A673 (cell line): ENCODE results near the gene GLOD5.

Source experiments
- EZH2 ChIP-seq: fragments of 200-600 bp; sonication (generic); IDR thresholded peaks from 2 replicates; pipeline ENCODE4 v1.6.1; 2017; ENCODE audit warnings: borderline replicate concordance, low read depth, mild to moderate bottlenecking, mixed read lengths, antibody characterized with exemption, low read length; ENCODE audit not compliant: poor library complexity, severe bottlenecking
- TF ChIP-seq, protein P1 (sequence below): fragments of 300-800, 200-600 bp; sonication (generic); conservative IDR thresholded peaks from 2 replicates; pipeline ENCODE4 v1.5.1; 2017; ENCODE audit warnings: low read depth, mild to moderate bottlenecking, antibody characterized with exemption, low read length, moderate library complexity, mixed read lengths

DNA sequence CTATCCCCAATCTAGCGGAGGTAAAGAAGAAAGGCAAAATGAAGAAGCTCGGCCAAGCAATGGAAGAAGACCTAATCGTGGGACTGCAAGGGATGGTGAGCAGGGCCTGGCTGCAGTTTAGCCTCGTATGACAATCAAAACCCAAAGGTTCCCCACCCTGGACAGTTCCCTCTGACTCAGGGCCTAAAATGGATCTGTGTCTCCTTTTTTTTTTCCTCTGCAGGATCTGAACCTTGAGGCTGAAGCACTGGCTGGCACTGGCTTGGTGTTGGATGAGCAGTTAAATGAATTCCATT lies 41.3 kb downstream of the GLOD5 start:
- no peak for TF ChIP-seq EZH2
- TF ChIP-seq, protein P1, sequence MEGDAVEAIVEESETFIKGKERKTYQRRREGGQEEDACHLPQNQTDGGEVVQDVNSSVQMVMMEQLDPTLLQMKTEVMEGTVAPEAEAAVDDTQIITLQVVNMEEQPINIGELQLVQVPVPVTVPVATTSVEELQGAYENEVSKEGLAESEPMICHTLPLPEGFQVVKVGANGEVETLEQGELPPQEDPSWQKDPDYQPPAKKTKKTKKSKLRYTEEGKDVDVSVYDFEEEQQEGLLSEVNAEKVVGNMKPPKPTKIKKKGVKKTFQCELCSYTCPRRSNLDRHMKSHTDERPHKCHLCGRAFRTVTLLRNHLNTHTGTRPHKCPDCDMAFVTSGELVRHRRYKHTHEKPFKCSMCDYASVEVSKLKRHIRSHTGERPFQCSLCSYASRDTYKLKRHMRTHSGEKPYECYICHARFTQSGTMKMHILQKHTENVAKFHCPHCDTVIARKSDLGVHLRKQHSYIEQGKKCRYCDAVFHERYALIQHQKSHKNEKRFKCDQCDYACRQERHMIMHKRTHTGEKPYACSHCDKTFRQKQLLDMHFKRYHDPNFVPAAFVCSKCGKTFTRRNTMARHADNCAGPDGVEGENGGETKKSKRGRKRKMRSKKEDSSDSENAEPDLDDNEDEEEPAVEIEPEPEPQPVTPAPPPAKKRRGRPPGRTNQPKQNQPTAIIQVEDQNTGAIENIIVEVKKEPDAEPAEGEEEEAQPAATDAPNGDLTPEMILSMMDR = no peak
